ENCODE data around the gene RAB4B. TPM values are rescaled to one million over a fixed set of nuclear protein-coding genes. Genes with fewer than 3 reads are reported as not detected.
A peak's percentile ranks its signal among the peaks of the same experiment; 100 is the strongest.

Gene RAB4B
- total and polyA plus RNA-seq, 2 of the 13 experiments (the other 11 are each of a cell fraction or from before 2014, with no cell fraction given) = 3.3 to 5.4 TPM

GRCh38 chr19:40831502-40832430 lies 53.7 kb downstream of the RAB4B start (continued):
- TF ChIP-seq ZNF138 (CRISPR knock-in tag; IDR thresholded peaks at IDR 0.05; ENCODE audit: low read depth) (no peak), ZNF704 (CRISPR knock-in tag; IDR thresholded peaks at IDR 0.05; ENCODE audit: borderline replicate concordance) (no peak), ZNF784 (CRISPR knock-in tag; IDR thresholded peaks at IDR 0.05; ENCODE audit: borderline replicate concordance) (0 out of 2 replicates have a peak, but pooled peaks have one; percentile 39), ATM (IDR thresholded peaks at IDR 0.05; ENCODE audit: borderline replicate concordance) (no peak), ZSCAN22 (CRISPR knock-in tag; IDR thresholded peaks at IDR 0.05) (no peak), DMAP1 (CRISPR knock-in tag; IDR thresholded peaks at IDR 0.05) (peak; percentile 81), TRAFD1 (CRISPR knock-in tag; IDR thresholded peaks at IDR 0.05; ENCODE audit: borderline replicate concordance) (no peak), PBX3 (CRISPR knock-in tag; IDR thresholded peaks at IDR 0.05; ENCODE audit: borderline replicate concordance) (no peak), DMTF1 (CRISPR knock-in tag; IDR thresholded peaks at IDR 0.05) (no peak), ZNF441 (CRISPR knock-in tag; IDR thresholded peaks at IDR 0.05; ENCODE audit: borderline replicate concordance) (no peak), HCFC1 (IDR thresholded peaks at IDR 0.05; ENCODE audit: low read depth, low read length) (no peak), ARNT2 (CRISPR knock-in tag; IDR thresholded peaks at IDR 0.05; ENCODE audit: low read depth) (peak; percentile 50; the same call in 1 of the 2 replicates), ZMYM3 (CRISPR knock-in tag; IDR thresholded peaks at IDR 0.05) (peak; percentile 50; the same call in 1 of the 2 replicates), NCOR1 (IDR thresholded peaks at IDR 0.05; ENCODE audit: borderline replicate concordance, low read length) (peak; percentile 52; the same call in 1 of the 2 replicates), ZNF577 (CRISPR knock-in tag; IDR thresholded peaks at IDR 0.05; ENCODE audit: borderline replicate concordance, low read depth) (no peak), SMARCE1 (IDR thresholded peaks at IDR 0.05; ENCODE audit: borderline replicate concordance) (no peak), SKI (IDR thresholded peaks at IDR 0.05; ENCODE audit: partially characterized antibody) (peak; percentile 90), CAMTA2 (CRISPR knock-in tag; IDR thresholded peaks at IDR 0.05; ENCODE audit: borderline replicate concordance) (no peak), HOXA5 (CRISPR knock-in tag; IDR thresholded peaks at IDR 0.05) (peak; percentile 79; the same call in 1 of the 2 replicates), POLR2A (IDR thresholded peaks at IDR 0.05; ENCODE audit: insufficient read depth in 1 of 2, low read depth in 2 of 2, low read length in 2 of 2) (no peak), ZNF772 (CRISPR knock-in tag; IDR thresholded peaks at IDR 0.05) (peak; percentile 63; the same call in 1 of the 2 replicates), HOXA3 (CRISPR knock-in tag; IDR thresholded peaks at IDR 0.05) (peak; percentile 60; the same call in 1 of the 2 replicates)
